A549 (cell line): ENCODE results near the gene TEX36. TPM values are rescaled to one million over a fixed set of nuclear protein-coding genes. Genes with fewer than 3 reads are reported as not detected.
"Not testable (repeated sequence)": the region's sequence is repeated elsewhere in the genome, so short reads cannot be mapped to it uniquely, and the experiment has no call there.

ENCODE experiments used
- ATAC-seq, 2 experiments: fragments of 200-7000 bp in 1 of 2; fragments of >200 bp in 1 of 2; cut with Nextera tagmentation in 1 of 2; cut with Tn5 transposase in 1 of 2; 3 replicates each; pipeline versions ENCODE4 v1.8.0 to v1.9.1; 2018 to 2020; ENCODE audit warnings: mild to moderate bottlenecking in 1 of 2, moderate library complexity in 1 of 2
- CTCF ChIA-PET: fragments of 300-600 bp; sonication (Branson Sonifier 250); formaldehyde crosslinking; extraction: SDS; loops from one replicate; lab custom pipeline; 2021; ENCODE audit warnings: antibody characterized with exemption, inconsistent platforms; lab: Yijun Ruan, JAX
- POLR2A ChIA-PET: fragments of 350-600 bp; formaldehyde crosslinking; extraction: SDS; loops from one replicate; lab custom pipeline; 2021; ENCODE audit warnings: antibody characterized with exemption, inconsistent platforms; lab: Yijun Ruan, JAX
- DNase-seq, 2 experiments: peaks; one replicate each; pipeline versions ENCODE4 v3.0.0 to v3.0.0-alpha.2; 2011 to 2016; ENCODE audit warnings: low read depth in 1 of 2, low spot score in 1 of 2
- FAIRE-seq: peaks from 2 replicates; lab custom pipeline; 2011; peaks lifted over from hg19 to GRCh38; lab: Jason Lieb, UNC
- H3K27ac ChIP-seq, 2 experiments: fragments of >200 bp; sonication (Bioruptor Twin); formaldehyde crosslinking; 3 replicates each; pipeline ENCODE4 v1.5.1; 2016 to 2017
- H3K4me1 ChIP-seq: fragments of >200 bp; sonication (Bioruptor Twin); formaldehyde crosslinking; 3 replicates; pipeline ENCODE4 v1.6.1; 2016
- H3K4me2 ChIP-seq: fragments of >200 bp; sonication (Bioruptor Twin); formaldehyde crosslinking; 3 replicates; pipeline ENCODE4 v1.6.1; 2016
- H3K4me3 ChIP-seq: fragments of >200 bp; sonication (Bioruptor Twin); formaldehyde crosslinking; 3 replicates; pipeline ENCODE4 v1.5.1; 2016
- H3K9me3 ChIP-seq: fragments of >200 bp; sonication (Bioruptor Twin); formaldehyde crosslinking; 3 replicates; pipeline ENCODE4 v1.6.1; 2016
- CEBPB ChIP-seq, 2 experiments: fragments of >200 bp in 1 of 2; sonication (Bioruptor Twin) in 1 of 2; formaldehyde crosslinking in 1 of 2; IDR thresholded peaks; 2 replicates each; pipeline ENCODE4 v1.6.1; 2012 to 2016
- CHD2 ChIP-seq: fragments of 150-350 bp; IDR thresholded peaks from 2 replicates; pipeline ENCODE4 v1.6.1; 2014; ENCODE audit warnings: low read length; ENCODE audit not compliant: partially characterized antibody
- CTCF ChIP-seq: fragments of >200 bp; sonication (Bioruptor Twin); formaldehyde crosslinking; IDR thresholded peaks from 3 replicates; pipeline ENCODE4 v1.5.1; 2016
- EHMT2 ChIP-seq: fragments of 200-600 bp; sonication (generic); IDR thresholded peaks from 2 replicates; pipeline ENCODE4 v1.6.1; 2016; ENCODE audit warnings: antibody characterized with exemption, low read depth, mild to moderate bottlenecking, moderate library complexity
- EP300 ChIP-seq, 2 experiments: fragments of >200 bp; sonication (Bioruptor Twin); formaldehyde crosslinking; IDR thresholded peaks; 2 replicates in 1 of 2; 3 replicates in 1 of 2; pipeline ENCODE4 v1.6.1; 2016 to 2017
- ESRRA ChIP-seq: fragments of 150-350 bp; IDR thresholded peaks from 2 replicates; pipeline ENCODE4 v1.6.1; 2014; ENCODE audit warnings: mild to moderate bottlenecking, low read length, borderline replicate concordance
- FOSB ChIP-seq: fragments of 250-450 bp; sonication (Bioruptor Pico); IDR thresholded peaks from 2 replicates; pipeline ENCODE4 v1.5.0; 2020; ENCODE audit warnings: mild to moderate bottlenecking, moderate library complexity
- FOXS1 ChIP-seq: fragments of 250-450 bp; sonication (Bioruptor Pico); IDR thresholded peaks from 2 replicates; pipeline ENCODE4 v1.5.0; 2020; ENCODE audit warnings: mild to moderate bottlenecking, moderate library complexity
- GATA3 ChIP-seq: IDR thresholded peaks from 2 replicates; pipeline ENCODE4 v1.6.1; 2012; ENCODE audit warnings: borderline replicate concordance
- HES2 ChIP-seq: fragments of >200 bp; sonication (Bioruptor Twin); formaldehyde crosslinking; IDR thresholded peaks from 2 replicates; pipeline ENCODE4 v1.6.1; 2016
- JUNB ChIP-seq: fragments of >200 bp; sonication (Bioruptor Twin); formaldehyde crosslinking; IDR thresholded peaks from 2 replicates; pipeline ENCODE4 v1.6.1; 2016
- KDM1A ChIP-seq: fragments of 200-600 bp; sonication (generic); IDR thresholded peaks from 2 replicates; pipeline ENCODE4 v1.6.1; 2016; ENCODE audit warnings: low read depth, mild to moderate bottlenecking
- KDM5A ChIP-seq: fragments of 200-600 bp; sonication (generic); IDR thresholded peaks from 2 replicates; pipeline ENCODE4 v1.6.1; 2016; ENCODE audit warnings: antibody characterized with exemption, mild to moderate bottlenecking
- MAFK ChIP-seq: fragments of 450-650 bp; IDR thresholded peaks from 2 replicates; pipeline ENCODE4 v1.6.1; 2014; ENCODE audit not compliant: partially characterized antibody
- MAX ChIP-seq: IDR thresholded peaks from 2 replicates; pipeline ENCODE4 v1.6.1; 2012
- NFE2L2 ChIP-seq: fragments of 150-350 bp; conservative IDR thresholded peaks from 2 replicates; pipeline ENCODE4 v1.6.1; 2014; ENCODE audit warnings: low read length
- NPAS2 ChIP-seq: fragments of 250-450 bp; sonication (Bioruptor Pico); IDR thresholded peaks from 2 replicates; pipeline ENCODE4 v1.8.0; 2022; ENCODE audit warnings: mild to moderate bottlenecking, moderate library complexity, borderline replicate concordance
- PHF8 ChIP-seq: fragments of 200-600 bp; sonication (generic); IDR thresholded peaks from 2 replicates; pipeline ENCODE4 v1.6.1; 2016; ENCODE audit warnings: low read depth, mild to moderate bottlenecking, antibody characterized with exemption, moderate library complexity, borderline replicate concordance
- POLR2A ChIP-seq: IDR thresholded peaks from 2 replicates; pipeline ENCODE4 v1.6.1; 2012; ENCODE audit warnings: mild to moderate bottlenecking, low read length
- TFCP2L1 ChIP-seq: fragments of 250-450 bp; sonication (Bioruptor Pico); IDR thresholded peaks from 2 replicates; pipeline ENCODE4 v1.5.0; 2021; ENCODE audit warnings: mild to moderate bottlenecking
- ZC3H11A ChIP-seq: fragments of 450-650 bp; IDR thresholded peaks from 2 replicates; pipeline ENCODE4 v1.6.1; 2014; ENCODE audit warnings: antibody characterized with exemption, mild to moderate bottlenecking
- ZFP36 ChIP-seq: fragments of 450-650 bp; IDR thresholded peaks from 2 replicates; pipeline ENCODE4 v1.6.1; 2014; ENCODE audit warnings: borderline replicate concordance; ENCODE audit not compliant: partially characterized antibody
- ZSCAN20 ChIP-seq: fragments of 250-450 bp; sonication (Bioruptor Pico); IDR thresholded peaks from 2 replicates; pipeline ENCODE4 v1.8.0; 2022; ENCODE audit warnings: mild to moderate bottlenecking, moderate library complexity
- WGBS: methylation state at CpG from one replicate; pipeline ENCODE4 v1.1.6; 2017; ENCODE audit errors: missing lambda C conversion rate; 5-methylcytosine and 5-hydroxymethylcytosine counted together
- polyA plus RNA-seq, 4 experiments: library from polyadenylated mRNA; depleted of rRNA in 3 of 4; stranded (reverse); fragments of >200 nt; fragmentation: RNase III in 1 of 4; extraction: RNeasy Plus Mini Kit Qiagen cat#74134 plus additional on column Dnase treatment in 1 of 4; gene quantifications; 2 replicates in 3 of 4; 3 replicates in 1 of 4; pipeline ENCODE4 v1.2.3, GENCODE V29; 2011 to 2017

TEX36 gene
- polyA plus RNA-seq, 2 of the 4 experiments (the other 2 are of a cell fraction) = not detected

- Histone ChIP-seq H3K27ac (no peak overlapping the region), H3K4me3 (no peak overlapping the region), H3K4me1 (no peaks in the 10 kb centered on the region), H3K9me3 (peaks cover 16% of the 10 kb centered on the region; the same call in 2 of the 3 replicates), H3K4me2 (no peak overlapping the region)
- ATAC-seq (no peak), FAIRE-seq (no peak), DNase-seq (no peak)
- ChIA-PET POLR2A (no interaction called here), CTCF (interaction anchor here (1.1 to 3.4 kb wide), 3 partner anchors 8 to 15 kb away, joined by 3 to 11 read pairs (median 3); no protein-coding TSS in a partner anchor)
- WGBS = 47% methylated on average over 4 of the region's 4 CpGs
- TF ChIP-seq PHF8 (no peak), KDM5A (no peak), MAFK (peak; percentile 72), HES2 (no peak), GATA3 (no peak), NPAS2 (CRISPR knock-in tag) (no peak), NFE2L2 (peak; percentile 77)
These were observed 61.9 kb downstream of the TEX36 start for GRCh38 chr10:125621052-125621451.

- ChIA-PET POLR2A (no interaction called here), CTCF (interaction anchor here (1.1 to 3.4 kb wide), 3 partner anchors 9 to 14 kb away, joined by 3 to 11 read pairs (median 3); no protein-coding TSS in a partner anchor)
- H3K9me3 ChIP-seq = peaks cover 16% of the 10 kb centered on the region; the same call in 2 of the 3 replicates
- TF ChIP-seq POLR2A (no peak), NFE2L2 (no peak), ZFP36 (no peak), FOXS1 (no peak), ESRRA (no peak), CHD2 (no peak), EP300 (IDR thresholded peaks at IDR 0.05) (no peak), KDM1A (no peak), TFCP2L1 (CRISPR knock-in tag) (no peak), FOSB (CRISPR knock-in tag) (no peak), MAX (no peak), CTCF (no peak), CEBPB (IDR thresholded peaks at IDR 0.05) (no peak), NPAS2 (CRISPR knock-in tag) (no peak), GATA3 (no peak), JUNB (no peak), EHMT2 (no peak), ZSCAN20 (CRISPR knock-in tag) (no peak)
- no peak for DNase-seq
- WGBS = 9% methylated on average over 1 of the region's 1 CpG
- ATAC-seq = no peak
- no peak overlapping the region for H3K27ac ChIP-seq
- H3K4me2 ChIP-seq = no peak overlapping the region
- H3K4me1 ChIP-seq = no peaks in the 10 kb centered on the region
- no peak overlapping the region for H3K4me3 ChIP-seq
- FAIRE-seq = no peak
These were observed 62.6 kb downstream of the TEX36 start for GRCh38 chr10:125620401-125620800.

- H3K4me1 ChIP-seq, H3K4me3 ChIP-seq, H3K27ac ChIP-seq, POLR2A ChIA-PET, FAIRE-seq, DNase-seq, CTCF ChIA-PET, ATAC-seq, H3K4me2 ChIP-seq, H3K9me3 ChIP-seq: not testable (repeated sequence)
- peak; percentile 22; the same call in 1 of the 2 replicates for TF ChIP-seq ZC3H11A
- WGBS = 61% methylated on average over 8 of the region's 8 CpGs
These were observed 69.9 kb downstream of the TEX36 start for GRCh38 chr10:125613062-125613461.
